Measurements from ENCODE around the gene TRPM3. TPM values are rescaled to one million over a fixed set of nuclear protein-coding genes. Genes with fewer than 3 reads are reported as not detected.

TRPM3 gene
- total RNA-seq, 1 experiment from 2014 or later, result not detected

GRCh38 chr9:70826562-70826961, 294.9 kb downstream of the TRPM3 start:
- H3K9me3 ChIP-seq (ENCODE audit: low read length), result no peaks in the 10 kb centered on the region
- intact Hi-C loops (cut with micrococcal nuclease), result no loop called here
- no peak overlapping the region for H3K4me2 ChIP-seq (ENCODE audit: low read length)
- no peaks in the 10 kb centered on the region for H3K9me2 ChIP-seq (replicated peaks; ENCODE audit: low read length)
- no peaks in the 10 kb centered on the region for H3K36me3 ChIP-seq (ENCODE audit: low read depth, low read length)
- ATAC-seq, result no peak
- no peak for TF ChIP-seq CTCF (conservative IDR thresholded peaks at IDR 0.05; ENCODE audit: low read depth, low read length)
- no peak for TF ChIP-seq EZH2phosphoT487 (IDR thresholded peaks at IDR 0.05; ENCODE audit: borderline replicate concordance, low read length)
- TF ChIP-seq EZH2 (IDR thresholded peaks at IDR 0.05; ENCODE audit: low read length, unreplicated experiment), result no peak
- DNase-seq, result no peak
- POLR2A ChIA-PET (ENCODE audit: unreplicated experiment), result no interaction called here
- no peak overlapping the region for H2AFZ ChIP-seq (ENCODE audit: low read length)
- no peak overlapping the region for H3K9ac ChIP-seq (ENCODE audit: low read length)
- CTCF ChIA-PET, result no interaction called here
- 0 out of 2 replicates have a peak, but pooled peaks cover 4% of the 10 kb centered on the region for H3K27me3 ChIP-seq (ENCODE audit: low read length)
- no peaks in the 10 kb centered on the region for H3K79me2 ChIP-seq (ENCODE audit: low read length)
- H3K27ac ChIP-seq (ENCODE audit: low read length), result no peak overlapping the region
- H3K4me3 ChIP-seq (ENCODE audit: low read length), result no peak overlapping the region
- H3F3A ChIP-seq (ENCODE audit: low read length, unreplicated experiment), result no peaks in the 10 kb centered on the region
- H3K4me1 ChIP-seq (ENCODE audit: insufficient read depth, low read length), result no peaks in the 10 kb centered on the region
- BruUV-seq (replicated peaks), result no TSS peak
- no peaks in the 10 kb centered on the region for H4K20me1 ChIP-seq (ENCODE audit: low read length)

DNA sequence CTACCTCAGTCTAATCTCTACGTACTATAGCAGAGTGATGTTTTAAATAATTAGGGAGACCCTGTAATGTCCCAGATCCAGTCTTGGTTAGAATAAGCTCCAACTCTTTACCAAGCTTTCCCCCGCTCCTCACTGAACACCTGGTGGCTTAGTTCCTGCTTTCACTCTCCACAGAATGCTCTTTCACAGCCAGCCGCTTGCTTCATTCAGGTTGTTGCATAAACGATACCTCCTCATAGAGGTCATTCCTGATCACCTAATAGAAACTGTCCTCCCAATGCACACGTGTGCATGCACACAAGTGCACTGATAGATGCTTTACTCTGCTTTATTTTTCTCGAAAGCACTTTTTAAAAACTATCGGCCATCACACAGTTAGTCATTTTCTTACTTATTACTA, 298.1 kb downstream of the TRPM3 start:
- CTCF ChIA-PET, result no interaction called here
- no peak for TF ChIP-seq CTCF (conservative IDR thresholded peaks at IDR 0.05; ENCODE audit: low read depth, low read length)
- TF ChIP-seq EZH2 (IDR thresholded peaks at IDR 0.05; ENCODE audit: low read length, unreplicated experiment), result no peak
- Histone ChIP-seq H2AFZ (ENCODE audit: low read length) (no peak overlapping the region), H3K9me3 (ENCODE audit: low read length) (no peaks in the 10 kb centered on the region), H3K36me3 (ENCODE audit: low read depth, low read length) (no peaks in the 10 kb centered on the region), H3K9ac (ENCODE audit: low read length) (no peak overlapping the region), H3K27me3 (ENCODE audit: low read length) (peaks cover 7% of the 10 kb centered on the region; the same call in 1 of the 2 replicates), H3F3A (ENCODE audit: low read length, unreplicated experiment) (no peaks in the 10 kb centered on the region), H3K4me3 (ENCODE audit: low read length) (no peak overlapping the region), H3K27ac (ENCODE audit: low read length) (no peak overlapping the region), H3K79me2 (ENCODE audit: low read length) (no peaks in the 10 kb centered on the region), H3K9me2 (replicated peaks; ENCODE audit: low read length) (no peaks in the 10 kb centered on the region), H4K20me1 (ENCODE audit: low read length) (no peaks in the 10 kb centered on the region), H3K4me1 (ENCODE audit: insufficient read depth, low read length) (no peaks in the 10 kb centered on the region), H3K4me2 (ENCODE audit: low read length) (no peak overlapping the region)
- intact Hi-C loops (cut with micrococcal nuclease), result no loop called here
- POLR2A ChIA-PET (ENCODE audit: unreplicated experiment), result no interaction called here
- ATAC-seq (no peak), DNase-seq (no peak)
- no TSS peak for BruUV-seq (replicated peaks)

DNA sequence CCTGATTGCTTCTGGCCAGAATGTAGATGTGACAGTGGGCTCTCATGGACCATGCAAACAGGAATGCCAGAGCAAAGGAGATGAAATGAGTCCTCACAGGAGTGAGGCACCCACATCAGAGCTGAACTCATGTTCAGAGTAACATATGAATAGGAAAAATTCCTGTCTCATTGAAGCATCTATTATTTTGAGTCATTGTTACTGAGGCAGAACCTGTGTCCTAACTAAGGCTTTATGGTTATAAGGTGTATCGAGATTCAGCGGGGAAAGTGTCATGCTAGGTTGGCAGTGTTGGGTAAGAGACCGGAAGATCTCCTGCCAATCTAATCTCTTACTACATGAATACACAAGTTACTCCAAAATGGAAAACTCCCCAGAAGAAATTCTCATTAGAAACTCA, 304.1 kb downstream of the TRPM3 start:
- Histone ChIP-seq H4K20me1 (ENCODE audit: low read length) (no peaks in the 10 kb centered on the region), H3K36me3 (ENCODE audit: low read depth, low read length) (no peaks in the 10 kb centered on the region), H2AFZ (ENCODE audit: low read length) (no peak overlapping the region), H3K9me2 (replicated peaks; ENCODE audit: low read length) (no peaks in the 10 kb centered on the region), H3F3A (ENCODE audit: low read length, unreplicated experiment) (no peaks in the 10 kb centered on the region), H3K4me1 (ENCODE audit: insufficient read depth, low read length) (no peaks in the 10 kb centered on the region), H3K4me3 (ENCODE audit: low read length) (no peak overlapping the region), H3K27ac (ENCODE audit: low read length) (no peak overlapping the region), H3K9ac (ENCODE audit: low read length) (no peak overlapping the region), H3K27me3 (ENCODE audit: low read length) (peaks cover 5% of the 10 kb centered on the region; the same call in 1 of the 2 replicates), H3K9me3 (ENCODE audit: low read length) (no peaks in the 10 kb centered on the region), H3K4me2 (ENCODE audit: low read length) (no peak overlapping the region), H3K79me2 (ENCODE audit: low read length) (no peaks in the 10 kb centered on the region)
- BruUV-seq (replicated peaks), result no TSS peak
- CTCF ChIA-PET, result no interaction called here
- DNase-seq (no peak), ATAC-seq (no peak)
- POLR2A ChIA-PET (ENCODE audit: unreplicated experiment), result no interaction called here
- no peak for TF ChIP-seq EZH2phosphoT487 (IDR thresholded peaks at IDR 0.05; ENCODE audit: borderline replicate concordance, low read length)
- TF ChIP-seq EZH2 (IDR thresholded peaks at IDR 0.05; ENCODE audit: low read length, unreplicated experiment), result no peak
- intact Hi-C loops (cut with micrococcal nuclease), result no loop called here

Measured in PC-3 (cell line).